LNCAP (cell line): ENCODE results near the gene KLHL36.

Source experiments
- TF ChIP-seq, protein P1 (sequence below): fragments of 450-650 bp; IDR thresholded peaks from 2 replicates; pipeline ENCODE4 v1.5.1; 2017; ENCODE audit warnings: mild to moderate bottlenecking

Gene KLHL36

DNA sequence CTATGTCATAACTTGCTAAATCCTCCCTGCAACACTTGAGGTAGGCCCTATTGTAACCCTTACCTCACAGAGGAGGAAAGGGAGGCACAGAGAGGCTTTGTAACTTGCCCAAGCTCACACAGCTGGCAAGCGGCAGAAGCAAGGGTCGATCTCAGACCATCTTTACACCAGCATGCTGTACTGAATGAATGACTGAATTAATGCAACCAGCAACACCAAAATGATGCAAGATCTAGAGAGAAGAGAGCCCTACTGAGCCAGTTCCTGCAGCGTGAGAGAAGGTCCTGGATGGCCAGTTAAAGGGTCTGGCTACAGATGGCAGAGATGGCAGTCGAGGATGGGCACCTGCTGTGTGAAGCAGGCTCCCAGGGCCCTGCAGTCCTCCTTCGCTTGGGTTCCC lies 8.2 kb upstream of the KLHL36 start:
- TF ChIP-seq, protein P1, sequence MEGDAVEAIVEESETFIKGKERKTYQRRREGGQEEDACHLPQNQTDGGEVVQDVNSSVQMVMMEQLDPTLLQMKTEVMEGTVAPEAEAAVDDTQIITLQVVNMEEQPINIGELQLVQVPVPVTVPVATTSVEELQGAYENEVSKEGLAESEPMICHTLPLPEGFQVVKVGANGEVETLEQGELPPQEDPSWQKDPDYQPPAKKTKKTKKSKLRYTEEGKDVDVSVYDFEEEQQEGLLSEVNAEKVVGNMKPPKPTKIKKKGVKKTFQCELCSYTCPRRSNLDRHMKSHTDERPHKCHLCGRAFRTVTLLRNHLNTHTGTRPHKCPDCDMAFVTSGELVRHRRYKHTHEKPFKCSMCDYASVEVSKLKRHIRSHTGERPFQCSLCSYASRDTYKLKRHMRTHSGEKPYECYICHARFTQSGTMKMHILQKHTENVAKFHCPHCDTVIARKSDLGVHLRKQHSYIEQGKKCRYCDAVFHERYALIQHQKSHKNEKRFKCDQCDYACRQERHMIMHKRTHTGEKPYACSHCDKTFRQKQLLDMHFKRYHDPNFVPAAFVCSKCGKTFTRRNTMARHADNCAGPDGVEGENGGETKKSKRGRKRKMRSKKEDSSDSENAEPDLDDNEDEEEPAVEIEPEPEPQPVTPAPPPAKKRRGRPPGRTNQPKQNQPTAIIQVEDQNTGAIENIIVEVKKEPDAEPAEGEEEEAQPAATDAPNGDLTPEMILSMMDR, result no peak

DNA sequence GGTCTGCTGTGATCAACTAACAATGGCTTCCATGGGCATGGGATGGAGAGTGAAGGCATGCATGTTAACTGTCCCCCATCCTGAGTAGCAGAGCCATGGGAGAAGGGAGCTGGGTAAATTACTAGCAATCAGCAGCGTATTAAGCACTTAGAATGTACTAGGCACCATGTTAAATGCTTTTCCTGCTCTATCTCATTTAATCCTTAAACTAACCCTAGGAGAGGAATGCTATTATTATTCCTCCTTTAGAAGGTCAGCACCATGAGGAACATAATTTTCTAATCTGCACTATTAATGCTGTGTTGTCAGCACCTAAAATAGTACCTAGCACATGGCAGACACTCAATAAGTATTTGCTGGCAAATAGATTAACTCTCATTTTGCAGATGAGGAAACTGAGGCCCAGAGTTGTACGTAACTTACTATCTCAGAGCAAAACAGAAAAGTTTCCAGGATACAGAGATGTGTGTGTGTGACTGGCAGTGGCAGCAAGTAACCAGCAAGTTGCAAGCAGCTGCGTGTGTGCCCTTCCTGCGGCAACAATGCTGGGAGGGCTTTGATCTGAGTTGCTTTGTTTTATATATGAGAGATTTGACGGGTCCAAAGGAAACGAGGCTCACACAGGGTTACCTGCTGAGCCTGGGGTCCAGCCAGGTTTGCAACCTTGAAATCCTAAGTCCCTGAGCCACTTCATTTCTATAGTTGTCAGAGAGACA lies 6.5 kb upstream of the KLHL36 start:
- TF ChIP-seq, protein P1, result no peak

DNA sequence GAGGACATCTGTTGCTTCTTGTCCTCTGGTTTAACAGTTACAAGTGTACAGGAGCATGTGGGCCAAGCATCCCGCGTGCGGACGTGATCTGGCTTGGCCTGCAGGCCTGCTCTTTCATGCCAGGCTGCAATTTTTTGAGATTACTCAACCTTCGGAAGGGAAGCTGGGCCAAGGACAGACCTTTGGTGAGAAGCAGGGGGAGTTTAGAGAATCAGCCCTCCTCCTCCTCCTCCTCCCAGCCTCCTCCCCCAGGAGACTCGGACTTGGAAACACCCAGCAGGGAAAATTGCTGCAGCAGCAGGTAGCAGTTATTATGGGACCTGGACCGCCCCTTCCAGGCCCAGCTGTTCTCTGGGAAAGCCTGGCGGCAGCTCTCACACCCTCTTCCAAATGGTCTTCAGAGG lies 5.1 kb upstream of the KLHL36 start:
- TF ChIP-seq, protein P1, result no peak

DNA sequence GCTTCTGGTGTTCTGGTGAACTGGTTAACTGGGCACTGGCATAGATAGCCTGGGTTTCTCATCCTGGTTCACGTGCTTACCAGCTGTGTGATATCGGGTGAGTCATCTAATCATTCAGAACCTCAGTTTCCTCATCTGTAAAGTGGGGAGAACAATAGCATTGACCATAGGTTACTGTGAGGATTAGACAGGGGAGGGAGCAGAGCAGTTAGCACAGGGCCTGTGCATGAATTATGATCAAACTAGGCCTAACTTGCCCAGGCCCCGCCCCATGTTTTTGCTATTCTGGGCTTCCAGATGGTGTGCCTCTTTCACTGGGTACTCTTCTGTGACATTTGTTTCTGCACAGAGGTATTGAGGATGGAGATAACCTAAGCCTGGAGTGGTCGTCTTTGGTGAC lies 4.6 kb upstream of the KLHL36 start:
- TF ChIP-seq, protein P1, result no peak

DNA sequence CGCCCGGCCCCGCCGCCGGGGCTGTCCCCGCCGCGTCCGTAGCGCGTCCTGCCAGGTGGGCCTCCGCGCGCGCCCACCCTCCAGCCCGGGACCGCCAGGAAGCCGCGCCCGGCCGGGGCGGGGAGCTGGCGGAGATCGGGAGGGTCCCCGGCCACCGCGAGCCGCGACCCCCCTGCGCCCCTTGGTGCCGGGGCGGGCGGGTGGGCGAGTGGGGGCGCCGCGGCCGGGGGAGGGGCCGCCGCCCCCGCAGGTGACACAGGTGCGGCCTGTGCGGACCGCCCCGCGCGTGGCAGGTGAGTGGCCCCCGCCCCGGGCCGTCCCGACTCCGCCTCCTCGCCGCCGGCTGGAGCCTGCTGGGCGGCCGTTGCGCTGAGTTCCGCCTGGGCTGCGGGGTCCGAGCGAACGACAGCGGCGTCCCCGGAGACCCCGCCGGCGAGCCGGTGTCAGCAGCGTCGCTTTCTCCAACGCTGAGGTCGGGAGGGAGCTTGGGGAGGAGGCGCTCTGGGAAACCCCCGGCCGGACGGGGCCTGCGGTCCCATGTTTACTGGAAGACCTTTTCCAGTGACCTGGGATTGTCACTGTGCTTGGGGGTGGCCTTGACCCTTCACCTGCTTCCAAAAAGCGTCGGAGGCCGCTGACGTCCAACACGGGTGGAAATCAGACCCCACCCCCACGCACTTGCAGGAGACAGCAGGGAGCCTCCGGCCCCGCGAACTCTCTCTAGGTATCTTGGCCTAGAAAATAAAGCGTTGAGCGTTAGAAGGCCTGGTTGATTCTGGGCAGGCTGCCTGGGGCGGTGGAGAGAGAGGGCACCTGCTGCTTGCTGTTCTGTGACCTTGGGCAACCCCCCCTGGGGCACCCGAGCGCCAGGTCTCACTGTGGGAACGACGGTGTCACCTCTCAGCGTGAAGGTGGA lies 542 bp downstream of the KLHL36 start:
- TF ChIP-seq, protein P1, result no peak

GRCh38 chr16:84649511-84649861 lies 1.2 kb downstream of the KLHL36 start:
- TF ChIP-seq, protein P1, result no peak

DNA sequence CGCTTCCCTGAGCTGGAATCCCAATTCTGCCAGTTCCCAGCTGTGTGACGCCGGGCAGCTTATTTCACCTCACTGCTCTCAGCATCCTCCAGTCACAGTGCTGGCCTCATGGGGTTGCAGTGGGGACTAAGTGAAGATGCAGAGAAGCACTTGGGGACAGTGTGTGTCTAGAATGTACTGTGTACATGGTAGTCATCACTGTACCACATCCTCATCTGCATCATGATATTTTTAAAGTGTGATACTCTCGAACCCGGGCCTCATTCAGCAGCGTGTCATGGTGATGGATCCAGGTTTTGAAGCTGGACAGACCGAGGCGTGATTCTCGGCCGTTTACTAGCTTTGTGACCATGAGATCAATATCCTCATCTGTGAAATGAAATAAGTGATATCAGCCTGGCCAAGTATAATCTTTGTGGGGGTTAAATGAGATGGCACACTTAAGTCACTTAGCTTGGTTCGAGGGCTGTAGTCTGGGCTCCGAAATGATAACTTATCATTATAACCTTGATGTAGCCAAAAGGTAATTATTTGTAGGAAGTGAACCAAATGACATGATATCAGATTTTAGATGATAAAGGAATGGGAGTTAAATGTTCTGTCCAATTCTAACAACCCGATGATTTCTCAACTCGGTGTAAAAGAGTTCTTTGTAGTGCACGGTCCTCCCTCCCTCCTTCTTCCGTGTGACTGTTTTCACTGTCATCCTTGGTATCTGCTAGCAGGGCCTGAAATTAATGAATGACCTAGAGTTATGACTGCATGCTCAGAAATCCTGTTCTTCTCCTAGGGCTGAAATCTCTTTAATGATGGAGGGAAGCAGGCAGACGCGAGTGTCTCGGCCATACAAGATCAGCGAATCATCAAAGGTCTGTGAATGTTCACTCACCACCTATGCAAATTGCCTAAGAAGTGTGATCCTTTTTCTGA lies 2.0 kb downstream of the KLHL36 start:
- TF ChIP-seq, protein P1, result no peak
